H1 (cell line): Measurements from ENCODE around the gene CSF3. TPM values are rescaled to one million over a fixed set of nuclear protein-coding genes. Genes with fewer than 3 reads are reported as not detected.

ENCODE experiments used
- CTCF ChIA-PET: fragments of 300-600 bp; sonication (Branson Sonifier 250); formaldehyde crosslinking; loops from one replicate; lab custom pipeline; 2021; ENCODE audit not compliant: partially characterized antibody; lab: Charles Lee
- POLR2A ChIA-PET: fragments of 300-600 bp; sonication (Branson Sonifier 250); formaldehyde crosslinking; loops from one replicate; lab custom pipeline; 2021; ENCODE audit warnings: inconsistent platforms; ENCODE audit not compliant: partially characterized antibody; lab: Charles Lee
- DNase-seq, 2 experiments: peaks; one replicate each; pipeline versions ENCODE4 v3.0.0 to v3.0.0-alpha.2; 2010 to 2022; ENCODE audit warnings: low spot score in 2 of 2, low read depth in 1 of 2, mixed read lengths in 1 of 2
- FAIRE-seq: peaks from 2 replicates; lab custom pipeline; 2011; peaks lifted over from hg19 to GRCh38; lab: Jason Lieb, UNC
- H2AFZ ChIP-seq: 2 replicates; pipeline ENCODE4 v1.8.1; 2012; ENCODE audit warnings: low read length, inconsistent platforms
- H2AK5ac ChIP-seq: 2 replicates; pipeline ENCODE4 v1.6.1; 2013; ENCODE audit warnings: low read depth, low read length
- H2BK120ac ChIP-seq: replicated peaks from 2 replicates; pipeline ENCODE3; 2013; ENCODE audit warnings: low read depth, low read length, inconsistent platforms
- H2BK12ac ChIP-seq: 2 replicates; pipeline ENCODE4 v1.6.1; 2013; ENCODE audit warnings: low read depth, low read length
- H2BK15ac ChIP-seq: 2 replicates; pipeline ENCODE4 v1.6.1; 2013; ENCODE audit warnings: low read length
- H2BK20ac ChIP-seq: 2 replicates; pipeline ENCODE4 v1.6.1; 2013; ENCODE audit warnings: low read length
- H2BK5ac ChIP-seq: 2 replicates; pipeline ENCODE4 v1.6.1; 2013; ENCODE audit warnings: low read depth, low read length
- H3K14ac ChIP-seq: 2 replicates; pipeline ENCODE4 v1.6.1; 2013; ENCODE audit warnings: inconsistent platforms; ENCODE audit not compliant: insufficient read length
- H3K18ac ChIP-seq: 2 replicates; pipeline ENCODE4 v1.6.1; 2013; ENCODE audit warnings: low read length; ENCODE audit errors: extremely low read depth
- H3K23ac ChIP-seq: 2 replicates; pipeline ENCODE4 v1.6.1; 2013; ENCODE audit warnings: inconsistent platforms; ENCODE audit not compliant: insufficient read length
- H3K23me2 ChIP-seq: 2 replicates; pipeline ENCODE4 v1.6.1; 2013; ENCODE audit warnings: low read depth, low read length
- H3K27ac ChIP-seq: 2 replicates; pipeline ENCODE4 v1.6.1; 2011; ENCODE audit warnings: low read depth, low read length, inconsistent platforms
- H3K27me3 ChIP-seq, 4 experiments: replicated peaks in 1 of 4; 1 replicate in 1 of 4; 2 replicates in 3 of 4; pipeline versions ENCODE4 v1.6.1 to v1.8.1; 2011 to 2013; ENCODE audit warnings: low read length in 3 of 4, mild to moderate bottlenecking in 3 of 4, inconsistent platforms in 2 of 4, mixed read lengths in 2 of 4, moderate library complexity in 1 of 4; ENCODE audit not compliant: control insufficient read depth in 3 of 4, insufficient read depth in 3 of 4; ENCODE audit errors: extremely low read depth in 1 of 4
- H3K36me3 ChIP-seq, 4 experiments: 2 replicates each; pipeline versions ENCODE4 v1.6.1 to v1.8.1; 2011 to 2013; ENCODE audit warnings: mild to moderate bottlenecking in 4 of 4, low read length in 3 of 4, moderate library complexity in 2 of 4, control low read depth in 1 of 4, inconsistent platforms in 1 of 4; ENCODE audit not compliant: insufficient read depth in 4 of 4, control insufficient read depth in 2 of 4
- H3K4ac ChIP-seq: replicated peaks from 2 replicates; pipeline ENCODE3; 2013; ENCODE audit warnings: low read length, low read depth, mixed read lengths, inconsistent platforms; ENCODE audit not compliant: insufficient read length
- H3K4me1 ChIP-seq, 4 experiments: replicated peaks in 1 of 4; 1 replicate in 1 of 4; 2 replicates in 3 of 4; pipeline versions ENCODE4 v1.6.1 to v1.8.1; 2011 to 2013; ENCODE audit warnings: low read length in 3 of 4, inconsistent platforms in 2 of 4, mixed read lengths in 1 of 4; ENCODE audit not compliant: insufficient read depth in 4 of 4, control insufficient read depth in 3 of 4
- H3K4me2 ChIP-seq, 2 experiments: 2 replicates each; pipeline versions ENCODE4 v1.6.1 to v1.8.1; 2011 to 2013; ENCODE audit warnings: low read depth in 2 of 2, low read length in 2 of 2, control low read depth in 1 of 2, inconsistent platforms in 1 of 2, mild to moderate bottlenecking in 1 of 2; ENCODE audit not compliant: insufficient read depth in 1 of 2
- H3K4me3 ChIP-seq, 4 experiments: fragments of 200-600, 300-600 bp in 1 of 4; sonication (generic), shearing (Covaris generic), sonication (Bioruptor Twin) in 1 of 4; 2 replicates each; pipeline versions ENCODE4 v1.5.1 to v1.8.1; 2011 to 2016; ENCODE audit warnings: low read length in 4 of 4, low read depth in 3 of 4, control low read depth in 2 of 4, inconsistent platforms in 2 of 4, mild to moderate bottlenecking in 2 of 4, mixed read lengths in 1 of 4, moderate library complexity in 1 of 4; ENCODE audit not compliant: insufficient read depth in 2 of 4; ENCODE audit errors: extremely low read depth in 1 of 4
- H3K56ac ChIP-seq: replicated peaks from 2 replicates; pipeline ENCODE3; 2013; ENCODE audit warnings: low read depth, mild to moderate bottlenecking, mixed read lengths, low read length, inconsistent platforms; ENCODE audit not compliant: insufficient read length
- H3K79me1 ChIP-seq: 2 replicates; pipeline ENCODE4 v1.6.1; 2013; ENCODE audit warnings: low read depth, low read length, control low read depth
- H3K79me2 ChIP-seq, 2 experiments: 2 replicates each; pipeline versions ENCODE4 v1.6.1 to v1.8.1; 2012 to 2013; ENCODE audit warnings: low read length in 2 of 2, mild to moderate bottlenecking in 2 of 2, inconsistent platforms in 1 of 2; ENCODE audit not compliant: insufficient read depth in 2 of 2, control insufficient read depth in 1 of 2
- H3K9ac ChIP-seq, 4 experiments: replicated peaks in 1 of 4; 1 replicate in 1 of 4; 2 replicates in 3 of 4; pipeline versions ENCODE4 v1.6.1 to v1.8.1; 2011 to 2013; ENCODE audit warnings: low read depth in 3 of 4, low read length in 3 of 4, control low read depth in 2 of 4, mild to moderate bottlenecking in 2 of 4, moderate library complexity in 2 of 4, inconsistent platforms in 1 of 4; ENCODE audit errors: extremely low read depth in 1 of 4
- H3K9me3 ChIP-seq, 2 experiments: 2 replicates each; pipeline versions ENCODE4 v1.6.1 to v1.8.1; 2012 to 2013; ENCODE audit warnings: mild to moderate bottlenecking in 2 of 2, moderate library complexity in 2 of 2, control low read depth in 1 of 2, inconsistent platforms in 1 of 2, low read depth in 1 of 2, low read length in 1 of 2, mixed read lengths in 1 of 2; ENCODE audit not compliant: insufficient read depth in 2 of 2
- H4K20me1 ChIP-seq, 2 experiments: replicated peaks in 1 of 2; 2 replicates each; pipeline versions ENCODE3 to v1.8.1; 2011 to 2013; ENCODE audit warnings: inconsistent platforms in 2 of 2, low read length in 2 of 2, mild to moderate bottlenecking in 1 of 2; ENCODE audit not compliant: insufficient read depth in 2 of 2, control insufficient read depth in 1 of 2
- H4K5ac ChIP-seq: 2 replicates; pipeline ENCODE4 v1.6.1; 2013; ENCODE audit warnings: low read length, low read depth, mixed read lengths, inconsistent platforms; ENCODE audit not compliant: insufficient read length
- H4K8ac ChIP-seq: 2 replicates; pipeline ENCODE4 v1.8.0; 2013; ENCODE audit warnings: mild to moderate bottlenecking, moderate library complexity, low read length, inconsistent platforms; ENCODE audit not compliant: insufficient read depth; ENCODE audit errors: extremely low read depth
- H4K91ac ChIP-seq: replicated peaks from 2 replicates; pipeline ENCODE3; 2013; ENCODE audit warnings: low read length, mixed read lengths, inconsistent platforms; ENCODE audit not compliant: insufficient read length
- ASH2L ChIP-seq: fragments of 200-600, 300-600 bp; sonication (generic); IDR thresholded peaks from one replicate; pipeline ENCODE4 v1.7.1; 2017; ENCODE audit warnings: low read length
- CBX8 ChIP-seq: fragments of 300-800, 300-1000 bp; sonication (generic); IDR thresholded peaks from 2 replicates; pipeline ENCODE4 v1.7.1; 2016; ENCODE audit warnings: low read depth, low read length, borderline replicate concordance
- EZH2 ChIP-seq: fragments of 200-600 bp; sonication (generic); IDR thresholded peaks from 2 replicates; pipeline ENCODE4 v1.7.1; 2012; ENCODE audit warnings: low read depth, mild to moderate bottlenecking, moderate library complexity, low read length, inconsistent platforms; ENCODE audit not compliant: severe bottlenecking
- JUN ChIP-seq: IDR thresholded peaks from 2 replicates; pipeline ENCODE4 v1.6.1; 2011; ENCODE audit warnings: low read depth, mild to moderate bottlenecking, improper control_type of control experiment, low read length
- MAFK ChIP-seq: IDR thresholded peaks from 2 replicates; pipeline ENCODE4 v1.6.1; 2012; ENCODE audit warnings: low read depth, mild to moderate bottlenecking, improper control_type of control experiment, low read length
- POLR2AphosphoS5 ChIP-seq: IDR thresholded peaks from 2 replicates; pipeline ENCODE4 v1.6.1; 2011; ENCODE audit warnings: low read depth, low read length
- RAD21 ChIP-seq, 2 experiments: IDR thresholded peaks in 1 of 2; conservative IDR thresholded peaks in 1 of 2; 2 replicates each; pipeline ENCODE4 v1.6.1; 2011; ENCODE audit warnings: low read depth in 2 of 2, low read length in 2 of 2, improper control_type of control experiment in 1 of 2, inconsistent platforms in 1 of 2, mild to moderate bottlenecking in 1 of 2, moderate library complexity in 1 of 2
- RFX5 ChIP-seq: IDR thresholded peaks from 2 replicates; pipeline ENCODE4 v1.6.1; 2011; ENCODE audit warnings: low read depth, low read length, improper control_type of control experiment, borderline replicate concordance
- SRF ChIP-seq: IDR thresholded peaks from 2 replicates; pipeline ENCODE4 v1.6.1; 2011; ENCODE audit warnings: mild to moderate bottlenecking, low read depth, low read length, moderate library complexity
- SUZ12 ChIP-seq: fragments of 200-600 bp; sonication (generic); IDR thresholded peaks from 2 replicates; pipeline ENCODE4 v1.6.1; 2012; ENCODE audit warnings: mild to moderate bottlenecking, inconsistent platforms, low read length, moderate library complexity, mixed read lengths
- TBP ChIP-seq: IDR thresholded peaks from 2 replicates; pipeline ENCODE4 v1.6.1; 2011; ENCODE audit warnings: low read depth, low read length, improper control_type of control experiment
- TCF12 ChIP-seq: IDR thresholded peaks from 2 replicates; pipeline ENCODE4 v1.6.1; 2011; ENCODE audit warnings: low read depth, mild to moderate bottlenecking, low read length
- TEAD4 ChIP-seq: IDR thresholded peaks from 2 replicates; pipeline ENCODE4 v1.6.1; 2012; ENCODE audit warnings: low read depth, low read length, inconsistent platforms, mixed read lengths
- WGBS, 2 experiments: shearing (Covaris generic) in 1 of 2; methylation state at CpG; one replicate each; pipeline versions ENCODE4 v1.1.6 to v1.1.7; 2013 to 2015; ENCODE audit warnings: low lambda C conversion rate in 2 of 2, mixed read lengths in 2 of 2, inconsistent platforms in 1 of 2, low coverage in 1 of 2, missing lambda C conversion rate in 1 of 2; ENCODE audit not compliant: insufficient replicate concordance in 2 of 2, insufficient coverage in 1 of 2, insufficient read length in 1 of 2; ENCODE audit errors: extremely low coverage in 1 of 2, missing lambda C conversion rate in 1 of 2; 5-methylcytosine and 5-hydroxymethylcytosine counted together
- polyA plus RNA-seq, 7 experiments: library from polyadenylated mRNA; depleted of rRNA in 3 of 7; stranded (reverse) in 5 of 7; unstranded in 2 of 7; fragments of >200 nt in 5 of 7; fragments of 200-250 nt in 2 of 7; gene quantifications; 1 replicate in 5 of 7; 2 replicates in 1 of 7; 4 replicates in 1 of 7; pipeline versions ENCODE4 v1.2.1 to v1.2.3, GENCODE V29; 2011 to 2013; ENCODE audit warnings: missing spikeins in 2 of 7, mixed read lengths in 2 of 7
- total RNA-seq: library from RNA; stranded (reverse); fragmentation: NEBNext Ultra II Directional; extraction: Animal tissue kit (Norgen Biotek cat#: 25700); gene quantifications from 2 replicates; pipeline ENCODE4 v1.2.1, GENCODE V29; 2021
- TF ChIP-seq, protein P1 (sequence below): IDR thresholded peaks from 2 replicates; pipeline ENCODE4 v1.6.1; 2012; ENCODE audit warnings: inconsistent platforms

Gene CSF3
- total and polyA plus RNA-seq, 2 of the 8 experiments (the other 6 are each of a cell fraction or from before 2014, with no cell fraction given) = 0.03 TPM; not detected in 1

DNA sequence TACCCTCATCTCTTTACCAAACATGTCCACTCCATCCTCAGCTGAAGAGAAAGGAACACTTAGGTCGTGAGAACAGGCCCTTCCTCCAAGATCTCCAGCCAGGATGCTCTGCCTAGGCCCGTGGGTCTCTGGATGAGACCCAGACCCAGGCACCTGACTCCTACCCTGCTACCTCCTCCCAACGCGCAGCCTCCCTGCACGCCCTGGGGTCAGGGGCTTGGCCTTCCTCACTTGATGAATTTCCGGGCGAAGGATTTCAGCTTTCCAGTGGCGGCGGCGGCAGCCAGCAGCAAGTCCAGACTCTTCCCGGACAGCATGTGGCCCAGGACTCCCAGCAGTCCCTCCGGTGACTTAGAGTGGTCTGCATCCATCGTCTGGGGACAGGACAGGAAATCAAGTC, 13.4 kb downstream of the CSF3 start:
- Histone ChIP-seq H3K9ac (no peak overlapping the region), H3K4me2 (no peak overlapping the region), H3K4me3 (no peak overlapping the region), H3K79me2 (no peaks in the 10 kb centered on the region), H2AFZ (no peak overlapping the region), H3K23ac (no peak overlapping the region), H3K27me3 (no peaks in the 10 kb centered on the region), H2AK5ac (no peak overlapping the region), H2BK120ac (no peak overlapping the region), H3K4me1 (no peaks in the 10 kb centered on the region), H4K20me1 (peaks cover 2% of the 10 kb centered on the region in 2 experiments), H3K18ac (no peak overlapping the region), H2BK20ac (no peak overlapping the region), H4K5ac (no peak overlapping the region), H3K23me2 (no peaks in the 10 kb centered on the region), H3K79me1 (no peaks in the 10 kb centered on the region), H2BK5ac (no peak overlapping the region), H2BK12ac (no peak overlapping the region), H3K14ac (no peak overlapping the region), H4K91ac (no peak overlapping the region), H3K4ac (no peak overlapping the region), H3K9me3 (no peaks in the 10 kb centered on the region), H3K27ac (no peak overlapping the region), H3K56ac (no peak overlapping the region), H4K8ac (no peak overlapping the region), H3K36me3 (peaks cover 21 to 55% (median 34%) of the 10 kb centered on the region in 4 experiments), H2BK15ac (no peak overlapping the region)
- DNase-seq (no peak), FAIRE-seq (no peak)
- POLR2A ChIA-PET = interaction anchor here (1.1 kb wide), 1 partner anchor 85 kb away, joined by 3 read pairs; no protein-coding TSS in a partner anchor
- CTCF ChIA-PET = interaction anchor here (0.9 to 29.7 kb wide), 9 partner anchors 9 to 84 kb away, joined by 3 to 876 read pairs (median 11); partner anchors contain the start of genes CSF3, MED24, PSMD3 and THRA
- 92% methylated on average over 13 of the region's 13 CpGs; no CpG with 5 or more reads in 1 of the 2 experiments for WGBS, 2 experiments
- no peak for TF ChIP-seq SUZ12
- TF ChIP-seq ASH2L = no peak
- TF ChIP-seq MAFK = no peak
- TF ChIP-seq TEAD4 = no peak
- TF ChIP-seq, protein P1, sequence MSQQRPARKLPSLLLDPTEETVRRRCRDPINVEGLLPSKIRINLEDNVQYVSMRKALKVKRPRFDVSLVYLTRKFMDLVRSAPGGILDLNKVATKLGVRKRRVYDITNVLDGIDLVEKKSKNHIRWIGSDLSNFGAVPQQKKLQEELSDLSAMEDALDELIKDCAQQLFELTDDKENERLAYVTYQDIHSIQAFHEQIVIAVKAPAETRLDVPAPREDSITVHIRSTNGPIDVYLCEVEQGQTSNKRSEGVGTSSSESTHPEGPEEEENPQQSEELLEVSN = no peak
- TF ChIP-seq SRF = no peak
- TF ChIP-seq POLR2AphosphoS5 = no peak
- no peak for TF ChIP-seq TCF12
- TF ChIP-seq EZH2 = no peak
- TF ChIP-seq RAD21 (IDR thresholded peaks at IDR 0.05 in 1 of 2, conservative IDR thresholded peaks at IDR 0.05 in 1 of 2; ENCODE audit: low read depth in 2 of 2, low read length in 2 of 2) = no peak
- no peak for TF ChIP-seq TBP
- TF ChIP-seq JUN = no peak
- no peak for TF ChIP-seq RFX5
- TF ChIP-seq CBX8 = no peak
